Prostate gland (tissue), 2 donors: ENCODE measurements around the gene DNAH6. TPM values are rescaled to one million over a fixed set of nuclear protein-coding genes. Genes with fewer than 3 reads are reported as not detected.
"Not testable (repeated sequence)": the region's sequence is repeated elsewhere in the genome, so short reads cannot be mapped to it uniquely, and the experiment has no call there.

ENCODE experiments used
- DNase-seq: peaks from one replicate; pipeline ENCODE4 v3.0.0-alpha.2; 2019; ENCODE audit warnings: low spot score
- H3K27ac ChIP-seq, 2 donors: fragments of 200-600 bp; sonication (generic); 2 replicates each; pipeline ENCODE4 v1.5.1; 2017 to 2019
- H3K27me3 ChIP-seq: fragments of 200-600 bp; sonication (generic); replicated peaks from 2 replicates; pipeline ENCODE4 v1.5.1; 2019; ENCODE audit not compliant: insufficient read depth
- H3K36me3 ChIP-seq, 2 donors: fragments of 200-600 bp; sonication (generic); 1 replicate in 1 of 2; 2 replicates in 1 of 2; pipeline versions ENCODE4 v1.5.1 to v1.8.1; 2017 to 2019
- H3K4me1 ChIP-seq: fragments of 200-600 bp; sonication (generic); replicated peaks from 2 replicates; pipeline ENCODE4 v1.5.1; 2019
- H3K4me3 ChIP-seq, 2 donors: fragments of 200-600 bp; sonication (generic); 2 replicates each; pipeline ENCODE4 v1.5.1; 2017 to 2019
- H3K9me3 ChIP-seq: fragments of 200-600 bp; sonication (generic); 2 replicates; pipeline ENCODE4 v1.5.1; 2017
- POLR2A ChIP-seq: fragments of 450-650 bp; IDR thresholded peaks from one replicate; pipeline ENCODE4 v1.6.1; 2016; ENCODE audit warnings: antibody characterized with exemption, mild to moderate bottlenecking
- POLR2AphosphoS5 ChIP-seq: sonication (generic); formaldehyde crosslinking; IDR thresholded peaks from one replicate; pipeline ENCODE4 v1.6.1; 2017; ENCODE audit warnings: antibody characterized with exemption
- WGBS: methylation state at CpG from one replicate; pipeline ENCODE4 v1.1.5; 2018; 5-methylcytosine and 5-hydroxymethylcytosine counted together
- intact Hi-C: fragments of 100-400 bp; cut with DNase I; formaldehyde crosslinking; loops from one replicate; pipeline ENCODE4 v1.14.2; 2022
- total RNA-seq, 2 donors: library from RNA; depleted of rRNA; stranded (reverse); fragments of >200 nt; gene quantifications; one replicate each; pipeline ENCODE4 v1.1.0, GENCODE V29; 2016
- TF ChIP-seq, protein P1 (sequence below), 4 experiments: fragments of 200-600 bp in 2 of 4; fragments of 450-650 bp in 2 of 4; sonication (generic) in 2 of 4; IDR thresholded peaks; 1 replicate in 3 of 4; 2 replicates in 1 of 4; pipeline ENCODE4 v1.5.1; 2016 to 2019; ENCODE audit warnings: antibody characterized with exemption in 4 of 4, mild to moderate bottlenecking in 2 of 4, moderate library complexity in 2 of 4

The DNAH6 gene
- total RNA-seq, 2 donors from 2014 or later, result 1.1 to 4.9 TPM

DNA sequence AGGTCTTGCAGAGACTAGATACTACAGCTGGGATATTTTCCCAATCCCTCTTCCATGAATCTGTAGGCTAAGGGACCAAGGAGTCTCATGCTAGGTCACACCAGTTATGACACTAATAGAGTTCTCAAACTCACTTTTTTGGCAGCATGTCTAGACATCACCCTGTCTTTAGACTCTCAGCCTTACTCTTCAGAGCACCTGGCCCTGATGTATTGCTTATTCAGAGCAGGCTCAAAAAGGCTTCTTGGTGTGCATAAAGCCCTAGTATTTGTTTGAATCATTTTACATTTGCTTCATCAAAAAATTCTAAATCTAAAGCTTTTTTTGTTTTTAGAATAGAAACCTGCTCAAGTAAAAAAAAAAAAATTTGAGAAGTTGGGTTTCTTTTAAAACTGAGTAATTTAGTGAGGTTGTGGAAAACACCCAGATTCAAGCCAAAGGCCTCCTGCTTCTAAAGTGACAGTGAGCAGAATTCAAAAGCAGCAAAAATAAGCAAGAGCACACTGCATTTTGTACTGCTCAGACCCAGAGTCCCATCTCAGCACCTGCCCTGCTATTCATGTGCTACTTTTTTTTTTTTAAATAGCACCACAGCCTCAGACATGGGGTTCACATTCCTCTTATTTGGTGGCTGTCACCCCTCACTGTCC, 18.0 kb upstream of the DNAH6 start:
- Histone ChIP-seq H3K9me3 (no peaks in the 10 kb centered on the region), H3K27me3 (no peaks in the 10 kb centered on the region), H3K36me3 (no peaks in the 10 kb centered on the region), H3K27ac (no peak overlapping the region), H3K4me3 (no peak overlapping the region), H3K4me1 (no peaks in the 10 kb centered on the region)
- intact Hi-C loops, result loop anchor here (5.0 kb wide), 3 partner anchors 134 to 429 kb away; partner anchors contain the start of gene TRABD2A
- no peak for DNase-seq
- TF ChIP-seq, protein P1, sequence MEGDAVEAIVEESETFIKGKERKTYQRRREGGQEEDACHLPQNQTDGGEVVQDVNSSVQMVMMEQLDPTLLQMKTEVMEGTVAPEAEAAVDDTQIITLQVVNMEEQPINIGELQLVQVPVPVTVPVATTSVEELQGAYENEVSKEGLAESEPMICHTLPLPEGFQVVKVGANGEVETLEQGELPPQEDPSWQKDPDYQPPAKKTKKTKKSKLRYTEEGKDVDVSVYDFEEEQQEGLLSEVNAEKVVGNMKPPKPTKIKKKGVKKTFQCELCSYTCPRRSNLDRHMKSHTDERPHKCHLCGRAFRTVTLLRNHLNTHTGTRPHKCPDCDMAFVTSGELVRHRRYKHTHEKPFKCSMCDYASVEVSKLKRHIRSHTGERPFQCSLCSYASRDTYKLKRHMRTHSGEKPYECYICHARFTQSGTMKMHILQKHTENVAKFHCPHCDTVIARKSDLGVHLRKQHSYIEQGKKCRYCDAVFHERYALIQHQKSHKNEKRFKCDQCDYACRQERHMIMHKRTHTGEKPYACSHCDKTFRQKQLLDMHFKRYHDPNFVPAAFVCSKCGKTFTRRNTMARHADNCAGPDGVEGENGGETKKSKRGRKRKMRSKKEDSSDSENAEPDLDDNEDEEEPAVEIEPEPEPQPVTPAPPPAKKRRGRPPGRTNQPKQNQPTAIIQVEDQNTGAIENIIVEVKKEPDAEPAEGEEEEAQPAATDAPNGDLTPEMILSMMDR (IDR thresholded peaks at IDR 0.05), result no peak
- TF ChIP-seq POLR2A, result no peak

DNA sequence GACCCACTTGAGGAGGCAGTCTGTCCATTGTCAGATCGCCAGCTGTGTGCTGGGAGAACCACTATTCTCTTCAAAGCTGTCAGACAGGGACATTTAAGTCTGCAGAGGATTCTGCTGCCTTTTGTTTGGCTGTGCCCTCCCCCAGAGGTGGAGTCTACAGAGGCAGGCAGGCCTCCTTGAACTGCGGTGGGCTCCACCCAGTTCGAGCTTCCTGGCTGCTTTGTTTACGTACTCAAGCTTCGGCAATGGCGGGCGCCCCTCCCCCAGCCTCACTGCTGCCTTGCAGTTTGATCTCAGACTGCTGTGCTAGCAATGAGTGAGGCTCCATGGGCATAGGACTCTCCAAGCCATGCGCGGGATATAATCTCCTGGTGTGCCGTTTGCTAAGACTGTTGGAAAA, 5.3 kb upstream of the DNAH6 start:
- H3K27me3 ChIP-seq, H3K4me3 ChIP-seq, DNase-seq, H3K4me1 ChIP-seq, H3K27ac ChIP-seq, H3K36me3 ChIP-seq, intact Hi-C loops, H3K9me3 ChIP-seq: not testable (repeated sequence)
- WGBS, result 93% methylated on average over 10 of the region's 10 CpGs

DNA sequence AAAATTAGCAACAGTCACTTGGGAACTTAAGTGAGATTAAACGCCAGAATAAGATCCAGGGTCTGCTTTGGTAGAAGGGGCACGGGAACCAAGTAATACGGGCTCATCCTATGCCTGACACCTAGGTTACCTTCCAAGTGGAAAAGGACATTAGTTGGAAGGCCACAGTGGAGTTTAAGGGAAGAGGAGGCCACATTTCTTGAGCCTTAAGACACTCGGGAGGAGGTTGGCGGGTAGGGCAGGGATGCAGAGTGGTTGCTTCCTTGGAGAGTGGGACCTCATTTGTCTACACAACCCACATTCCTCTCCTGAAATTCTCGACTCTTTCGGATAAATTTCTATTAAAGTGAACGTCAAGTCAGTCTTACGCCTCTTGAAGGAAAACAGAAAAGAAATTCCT, 510 bp upstream of the DNAH6 start:
- peak overlapping the region; percentile 35 to 38 for H3K4me3 ChIP-seq
- 46% methylated on average over 9 of the region's 9 CpGs for WGBS
- no peak for DNase-seq
- TF ChIP-seq POLR2A (no peak), POLR2AphosphoS5 (no peak)
- TF ChIP-seq, protein P1 (IDR thresholded peaks at IDR 0.05), result no peak
- intact Hi-C loops, result no loop called here
- no peaks in the 10 kb centered on the region for H3K9me3 ChIP-seq
- H3K36me3 ChIP-seq, result no peaks in the 10 kb centered on the region
- no peaks in the 10 kb centered on the region for H3K4me1 ChIP-seq
- no peak overlapping the region for H3K27ac ChIP-seq
- no peaks in the 10 kb centered on the region for H3K27me3 ChIP-seq

DNA sequence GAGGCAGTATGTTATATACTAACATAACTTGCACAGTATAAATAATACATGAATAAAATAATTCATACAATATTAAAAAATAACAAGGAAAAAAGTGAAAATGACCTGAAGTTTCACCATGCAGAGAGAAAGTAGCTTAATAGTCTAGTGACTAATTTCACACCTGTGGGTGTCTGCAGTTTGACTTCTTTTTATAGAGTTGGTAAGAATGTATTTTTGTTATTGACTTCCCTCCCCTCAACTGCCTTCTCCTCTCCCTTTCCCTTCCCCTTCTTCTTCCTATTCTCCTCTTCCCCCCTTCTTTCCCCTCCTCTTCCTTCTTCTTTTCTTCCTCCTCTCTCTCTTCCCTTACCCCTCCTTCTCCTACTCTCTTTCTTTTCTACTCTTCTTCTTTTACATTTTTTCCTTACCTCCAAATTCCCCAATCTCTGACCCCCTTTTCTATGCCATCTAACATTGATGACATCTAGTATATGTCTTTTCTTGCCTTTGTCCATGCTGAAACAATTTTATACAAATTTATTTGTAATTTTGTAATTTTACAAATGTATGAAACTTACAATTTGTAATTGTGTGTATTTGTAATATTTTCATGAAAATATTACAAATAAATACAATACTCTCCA, 3.1 kb downstream of the DNAH6 start:
- intact Hi-C loops, result no loop called here

DNA sequence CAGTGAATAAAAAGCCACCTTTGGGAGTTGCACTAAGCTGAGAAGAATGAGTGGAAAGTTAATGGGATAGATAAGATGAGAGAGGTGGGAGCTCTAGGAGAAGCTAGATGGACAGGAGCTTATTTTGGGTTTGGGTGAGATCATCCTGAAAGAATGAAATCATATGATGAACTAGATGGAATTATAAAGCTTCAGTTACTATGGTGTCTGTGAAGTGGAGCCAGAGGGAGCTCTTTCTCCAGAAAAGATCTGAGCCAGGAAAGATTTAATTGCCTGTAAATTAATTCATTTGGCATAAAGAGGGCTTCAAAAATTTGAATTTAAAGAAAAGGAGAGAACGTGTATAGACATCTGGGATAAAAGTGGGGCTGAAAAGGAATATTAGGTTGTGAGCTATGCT, 10.3 kb downstream of the DNAH6 start:
- intact Hi-C loops, result no loop called here
- no peaks in the 10 kb centered on the region for H3K27me3 ChIP-seq
- no peak overlapping the region for H3K27ac ChIP-seq
- WGBS, result 29% methylated on average over 1 of the region's 1 CpG
- no peaks in the 10 kb centered on the region for H3K9me3 ChIP-seq
- TF ChIP-seq POLR2A (no peak), POLR2AphosphoS5 (no peak)
- H3K36me3 ChIP-seq, result no peaks in the 10 kb centered on the region
- no peak for DNase-seq
- no peak overlapping the region for H3K4me3 ChIP-seq
- no peaks in the 10 kb centered on the region for H3K4me1 ChIP-seq

More for the DNA sequence above, 3.1 kb downstream of the DNAH6 start:
- H3K4me1 ChIP-seq, result no peaks in the 10 kb centered on the region
- no peak for DNase-seq
- TF ChIP-seq, protein P1 (IDR thresholded peaks at IDR 0.05), result no peak
- TF ChIP-seq POLR2AphosphoS5 (no peak), POLR2A (no peak)
- no peak overlapping the region for H3K27ac ChIP-seq
- no peak overlapping the region for H3K4me3 ChIP-seq
- no peaks in the 10 kb centered on the region for H3K36me3 ChIP-seq
- H3K27me3 ChIP-seq, result no peaks in the 10 kb centered on the region
- H3K9me3 ChIP-seq, result no peaks in the 10 kb centered on the region
